ENCODE results near the gene SIK3. TPM values are rescaled to one million over a fixed set of nuclear protein-coding genes. Genes with fewer than 3 reads are reported as not detected.

Gene SIK3
- total RNA-seq, 1 experiment from 2014 or later: 31.4 TPM

DNA sequence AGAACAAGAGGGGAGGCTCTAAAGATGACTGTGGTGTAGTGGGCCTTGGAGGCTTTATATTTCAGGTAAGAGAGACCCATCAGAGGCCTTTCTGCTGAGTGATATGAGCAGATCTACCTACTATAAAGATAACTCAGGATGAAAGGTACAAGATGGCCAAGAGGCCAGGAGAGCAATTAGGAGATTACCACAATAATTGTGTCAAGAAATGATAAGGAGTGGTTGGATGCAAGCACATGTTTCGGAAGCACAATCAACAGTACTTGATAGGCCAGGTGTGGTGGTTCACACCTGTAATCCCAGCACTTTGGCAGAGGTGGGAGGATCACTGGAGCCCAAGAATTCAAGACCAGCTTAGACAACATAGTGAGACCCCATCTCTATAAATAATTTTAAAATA is 43.8 kb downstream of the SIK3 start:
- H3K27me3 Mint-ChIP-seq (ENCODE audit: low read depth): no peaks in the 10 kb centered on the region
- Histone ChIP-seq H3K27ac (ENCODE audit: insufficient read length, low read depth, low read length) (no peak overlapping the region), H3K14ac (ENCODE audit: insufficient read depth, low read length) (no peak overlapping the region), H4K8ac (replicated peaks; ENCODE audit: insufficient read length, low read depth, low read length) (no peak overlapping the region), H3K9ac (ENCODE audit: extremely low read depth, insufficient read length, low read length) (no peak overlapping the region), H3K23me2 (ENCODE audit: insufficient read length, low read depth, low read length, poor library complexity, severe bottlenecking) (no peaks in the 10 kb centered on the region), H4K5ac (ENCODE audit: insufficient read length, low read depth, low read length) (no peak overlapping the region), H3T11ph (ENCODE audit: low read length) (no peak overlapping the region), H2BK120ac (ENCODE audit: low read depth, low read length, poor library complexity, severe bottlenecking) (no peak overlapping the region), H3K79me2 (ENCODE audit: insufficient read depth, low read length) (peaks cover 1% of the 10 kb centered on the region; the same call in 1 of the 2 replicates), H3K18ac (ENCODE audit: insufficient read length, low read depth, low read length) (no peak overlapping the region), H3K4ac (ENCODE audit: low read depth, low read length) (no peak overlapping the region), H4K91ac (ENCODE audit: insufficient read length, low read depth, low read length) (no peak overlapping the region), H3K27me3 (ENCODE audit: insufficient read depth, low read length) (no peaks in the 10 kb centered on the region), H2BK15ac (ENCODE audit: low read depth, low read length) (no peak overlapping the region), H4K20me1 (ENCODE audit: control insufficient read depth, insufficient read depth, insufficient read length) (no peaks in the 10 kb centered on the region), H2BK20ac (ENCODE audit: low read depth, low read length, poor library complexity, severe bottlenecking) (no peak overlapping the region), H3K9me3 (ENCODE audit: control insufficient read depth, low read depth, low read length) (no peaks in the 10 kb centered on the region), H2AFZ (ENCODE audit: low read length) (no peak overlapping the region), H2BK5ac (ENCODE audit: insufficient read length, low read length) (no peak overlapping the region), H2BK12ac (ENCODE audit: insufficient read length, low read depth, low read length) (no peak overlapping the region), H3K23ac (ENCODE audit: insufficient read length, low read depth, low read length) (no peak overlapping the region), H3K56ac (ENCODE audit: insufficient read length, low read depth, low read length) (no peak overlapping the region), H3K79me1 (ENCODE audit: insufficient read depth, low read depth, low read length, poor library complexity, severe bottlenecking) (peaks cover 3% of the 10 kb centered on the region), H2AK5ac (ENCODE audit: insufficient read length, low read length) (no peak overlapping the region), H3K4me2 (ENCODE audit: insufficient read depth, insufficient read length, low read length) (no peak overlapping the region), H3K4me1 (ENCODE audit: insufficient read depth, low read length) (peaks cover 3% of the 10 kb centered on the region; the same call in 1 of the 2 replicates)
- no peak overlapping the region for H3K4me3 Mint-ChIP-seq
- no CpG with 5 or more reads among the region's 1 CpG for WGBS (ENCODE audit: extremely low coverage, insufficient read length, low lambda C conversion rate)
- peaks cover 15 to 19% of the 10 kb centered on the region in 2 experiments for H3K4me1 Mint-ChIP-seq
- H3K36me3 Mint-ChIP-seq (ENCODE audit: insufficient read depth in 1 of 3, low read depth in 3 of 3): no peaks in the 10 kb centered on the region; a peak in 1 of 7 replicates
- DNase-seq: no peak
- peak overlapping the region in 1 of 3 experiments; percentile 9; a peak in 2 of 7 replicates for H3K27ac Mint-ChIP-seq
- H3K9me3 Mint-ChIP-seq: no peaks in the 10 kb centered on the region
- TF ChIP-seq, protein P1, sequence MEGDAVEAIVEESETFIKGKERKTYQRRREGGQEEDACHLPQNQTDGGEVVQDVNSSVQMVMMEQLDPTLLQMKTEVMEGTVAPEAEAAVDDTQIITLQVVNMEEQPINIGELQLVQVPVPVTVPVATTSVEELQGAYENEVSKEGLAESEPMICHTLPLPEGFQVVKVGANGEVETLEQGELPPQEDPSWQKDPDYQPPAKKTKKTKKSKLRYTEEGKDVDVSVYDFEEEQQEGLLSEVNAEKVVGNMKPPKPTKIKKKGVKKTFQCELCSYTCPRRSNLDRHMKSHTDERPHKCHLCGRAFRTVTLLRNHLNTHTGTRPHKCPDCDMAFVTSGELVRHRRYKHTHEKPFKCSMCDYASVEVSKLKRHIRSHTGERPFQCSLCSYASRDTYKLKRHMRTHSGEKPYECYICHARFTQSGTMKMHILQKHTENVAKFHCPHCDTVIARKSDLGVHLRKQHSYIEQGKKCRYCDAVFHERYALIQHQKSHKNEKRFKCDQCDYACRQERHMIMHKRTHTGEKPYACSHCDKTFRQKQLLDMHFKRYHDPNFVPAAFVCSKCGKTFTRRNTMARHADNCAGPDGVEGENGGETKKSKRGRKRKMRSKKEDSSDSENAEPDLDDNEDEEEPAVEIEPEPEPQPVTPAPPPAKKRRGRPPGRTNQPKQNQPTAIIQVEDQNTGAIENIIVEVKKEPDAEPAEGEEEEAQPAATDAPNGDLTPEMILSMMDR (conservative IDR thresholded peaks at IDR 0.05): no peak
